ENCODE results near the gene BTK. TPM values are rescaled to one million over a fixed set of nuclear protein-coding genes. Genes with fewer than 3 reads are reported as not detected.

BTK gene
- total RNA-seq, 1 experiment from 2014 or later: 0.37 TPM

DNA sequence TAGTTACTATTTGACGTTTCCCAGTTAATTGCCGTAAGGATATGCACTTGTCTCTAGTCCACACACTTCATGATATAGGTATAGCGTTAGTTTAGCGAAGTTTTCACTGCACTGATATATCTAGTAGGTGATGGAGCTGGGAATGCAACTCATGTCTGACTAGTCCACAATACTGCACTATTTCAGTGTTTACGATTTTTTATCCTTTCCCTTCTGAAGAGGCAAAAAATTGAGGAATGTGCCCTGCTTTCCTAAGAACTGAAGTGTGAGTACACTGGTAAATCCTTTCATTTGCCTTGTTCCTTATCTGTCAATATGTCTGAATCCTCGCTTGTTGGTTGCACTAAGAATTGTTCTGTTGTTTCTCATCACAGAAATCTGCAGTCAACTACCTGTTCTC is 5.8 kb upstream of the BTK start:
- no peaks in the 10 kb centered on the region for H4K20me1 ChIP-seq (ENCODE audit: insufficient read depth)
- H3K36me3 ChIP-seq (ENCODE audit: control insufficient read depth in 1 of 2, insufficient read depth in 2 of 2, low read length in 2 of 2): peaks cover 8 to 22% of the 10 kb centered on the region in 2 experiments; a peak in 3 of 4 replicates
- ChIA-PET POLR2A (no interaction called here), CTCF (no interaction called here), RAD21 (ENCODE audit: low non-redundant PET in 1 of 2, low total read pairs in 2 of 2, uncharacterized antibody in 2 of 2, unreplicated experiment in 2 of 2) (no interaction called here)
- intact Hi-C loops (cut with micrococcal nuclease): no loop called here
- no peak for ATAC-seq
- H3K4me1 ChIP-seq (ENCODE audit: control insufficient read depth in 1 of 2, insufficient read depth in 2 of 2, low read length in 2 of 2): peaks cover 0 to 15% of the 10 kb centered on the region in 2 experiments; a peak in 2 of 4 replicates
- BruUV-seq (replicated peaks): no TSS peak
- H3K4me3 ChIP-seq (replicated peaks in 1 of 2; ENCODE audit: low read depth in 1 of 2, low read length in 2 of 2): peak overlapping the region; percentile 75 to 78
- peak overlapping the region; percentile 92 for H3K9ac ChIP-seq (ENCODE audit: low read length)
- peak overlapping the region; percentile 79 for H3K27ac ChIP-seq (ENCODE audit: low read depth, low read length)
- H3K27me3 ChIP-seq (ENCODE audit: insufficient read depth, low read length): no peaks in the 10 kb centered on the region
- no peaks in the 10 kb centered on the region for H3K9me2 ChIP-seq (ENCODE audit: insufficient read depth)
- H2AFZ ChIP-seq (ENCODE audit: low read depth, low read length, poor library complexity, severe bottlenecking): no peak overlapping the region
- peak overlapping the region; percentile 85 for H3K4me2 ChIP-seq (ENCODE audit: low read length)
- H3K79me2 ChIP-seq (ENCODE audit: insufficient read depth, low read length): peaks cover 35% of the 10 kb centered on the region
- no peak for TF ChIP-seq EGR1 (IDR thresholded peaks at IDR 0.05; ENCODE audit: low read depth)
- TF ChIP-seq YY1 (IDR thresholded peaks at IDR 0.05; ENCODE audit: extremely low read depth, insufficient replicate concordance, low read depth, low read length): no peak
- TF ChIP-seq SIN3A (IDR thresholded peaks at IDR 0.05; ENCODE audit: low read depth): peak; percentile 13; the same call in 1 of the 2 replicates
- TF ChIP-seq ZFX (IDR thresholded peaks at IDR 0.05): no peak
- H3K9me3 ChIP-seq (ENCODE audit: control insufficient read depth in 1 of 2, insufficient read depth in 1 of 2, low read depth in 1 of 2, low read length in 2 of 2): no peaks in the 10 kb centered on the region
- DNase-seq (ENCODE audit: low read depth, low spot score): no peak

DNA sequence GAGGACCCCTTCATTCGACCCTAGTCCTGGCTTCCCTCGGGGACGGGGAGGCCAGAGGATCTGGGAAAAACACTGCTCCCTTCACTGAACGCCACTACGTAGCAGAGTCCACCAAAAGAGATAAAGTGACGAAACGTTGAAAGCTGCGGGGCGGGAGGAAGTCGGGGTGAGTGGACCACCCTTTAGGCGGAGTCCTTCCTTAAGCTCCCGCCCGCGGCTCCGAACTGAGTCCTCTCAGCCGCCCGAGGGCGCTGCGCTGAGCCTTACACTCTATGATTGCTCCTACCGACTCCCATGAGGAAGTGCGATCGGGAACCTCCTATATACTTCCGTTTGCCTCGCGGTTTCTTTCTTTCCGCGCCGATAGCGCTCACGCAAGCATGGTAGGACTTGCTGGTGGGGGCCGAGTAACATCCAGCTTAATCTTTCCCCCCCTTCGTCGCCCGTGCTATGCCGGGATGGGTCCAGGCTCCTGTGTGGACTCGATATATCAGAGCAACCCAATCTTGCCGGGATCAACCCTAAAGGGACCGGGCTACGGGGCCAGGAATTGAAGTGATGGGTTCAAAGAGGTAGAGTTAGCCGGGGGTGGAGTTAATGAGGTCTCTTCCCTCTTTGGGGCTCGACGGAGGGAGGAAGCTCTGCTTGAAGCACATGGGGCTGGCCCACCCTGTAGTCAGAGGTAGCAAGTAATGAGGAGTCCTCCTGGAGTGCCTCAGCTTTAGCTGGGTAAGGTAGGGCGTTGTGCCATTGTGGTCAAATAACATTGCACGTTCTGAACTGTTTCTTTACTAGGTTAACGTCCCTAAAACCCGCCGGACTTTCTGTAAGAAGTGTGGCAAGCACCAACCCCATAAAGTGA is 4.9 kb upstream of the BTK start, which contains the start of gene RPL36A:
RPL36A (plus strand) TSS at position 348 of the 862 bp plus-strand sequence; CDS start at position 381, 33 bp downstream.
- TSS peak; percentile 65 for BruUV-seq (replicated peaks)
- DNase-seq (ENCODE audit: low read depth, low spot score) (peak; percentile 78), ATAC-seq (peak; percentile 97)
- Histone ChIP-seq H3K27me3 (ENCODE audit: insufficient read depth, low read length) (no peaks in the 10 kb centered on the region), H3K36me3 (ENCODE audit: control insufficient read depth in 1 of 2, insufficient read depth in 2 of 2, low read length in 2 of 2) (peaks cover 8 to 22% of the 10 kb centered on the region in 2 experiments; a peak in 3 of 4 replicates), H3K9ac (ENCODE audit: low read length) (peak within 1 kb of the TSS; percentile 92), H2AFZ (ENCODE audit: low read depth, low read length, poor library complexity, severe bottlenecking) (peak within 1 kb of the TSS; percentile 16), H3K27ac (ENCODE audit: low read depth, low read length) (peak within 1 kb of the TSS; percentile 79), H3K4me3 (replicated peaks in 1 of 2; ENCODE audit: low read depth in 1 of 2, low read length in 2 of 2) (peak within 1 kb of the TSS; percentile 75 to 78), H3K9me2 (ENCODE audit: insufficient read depth) (no peaks in the 10 kb centered on the region), H4K20me1 (ENCODE audit: insufficient read depth) (no peaks in the 10 kb centered on the region), H3K9me3 (ENCODE audit: control insufficient read depth in 1 of 2, insufficient read depth in 1 of 2, low read depth in 1 of 2, low read length in 2 of 2) (no peaks in the 10 kb centered on the region), H3K79me2 (ENCODE audit: insufficient read depth, low read length) (peaks cover 35% of the 10 kb centered on the region), H3K4me2 (ENCODE audit: low read length) (peak within 1 kb of the TSS; percentile 85), H3K4me1 (ENCODE audit: control insufficient read depth in 1 of 2, insufficient read depth in 2 of 2, low read length in 2 of 2) (peaks cover 0 to 15% of the 10 kb centered on the region in 2 experiments; a peak in 2 of 4 replicates)
- ChIA-PET RAD21 (ENCODE audit: low non-redundant PET in 1 of 2, low total read pairs in 2 of 2, uncharacterized antibody in 2 of 2, unreplicated experiment in 2 of 2) (no interaction called here), CTCF (interaction anchor here (0.9 to 1.0 kb wide), 2 partner anchors 13 to 17 kb away, joined by 3 to 4 read pairs; partner anchors contain the start of genes GLA and HNRNPH2), POLR2A (interaction anchor here (0.6 to 2.3 kb wide), 9 partner anchors 9 to 541 kb away, joined by 3 to 17 read pairs (median 4); partner anchors contain the start of genes TIMM8A and ZMAT1)
- intact Hi-C loops (cut with micrococcal nuclease): no loop called here
- peak; percentile 95 for TF ChIP-seq MAX (IDR thresholded peaks at IDR 0.05)
- TF ChIP-seq YY1 (IDR thresholded peaks at IDR 0.05; ENCODE audit: extremely low read depth, insufficient replicate concordance, low read depth, low read length): peak; percentile 49
- TF ChIP-seq EGR1 (IDR thresholded peaks at IDR 0.05; ENCODE audit: low read depth): no peak
- TF ChIP-seq ATF3 (IDR thresholded peaks at IDR 0.05): no peak
- TF ChIP-seq EZH2 (IDR thresholded peaks at IDR 0.05): no peak
- TF ChIP-seq EZH2phosphoT487 (IDR thresholded peaks at IDR 0.05; ENCODE audit: borderline replicate concordance): no peak
- no peak; the same call in 1 of the 2 replicates for TF ChIP-seq SP1 (IDR thresholded peaks at IDR 0.05; ENCODE audit: low read depth)
- peak; percentile 17 for TF ChIP-seq TCF7L2 (IDR thresholded peaks at IDR 0.05; ENCODE audit: borderline replicate concordance, extremely low read depth, insufficient read depth, insufficient read length)
- no peak for TF ChIP-seq CEBPB (IDR thresholded peaks at IDR 0.05; ENCODE audit: low read depth)
- TF ChIP-seq, protein P1, sequence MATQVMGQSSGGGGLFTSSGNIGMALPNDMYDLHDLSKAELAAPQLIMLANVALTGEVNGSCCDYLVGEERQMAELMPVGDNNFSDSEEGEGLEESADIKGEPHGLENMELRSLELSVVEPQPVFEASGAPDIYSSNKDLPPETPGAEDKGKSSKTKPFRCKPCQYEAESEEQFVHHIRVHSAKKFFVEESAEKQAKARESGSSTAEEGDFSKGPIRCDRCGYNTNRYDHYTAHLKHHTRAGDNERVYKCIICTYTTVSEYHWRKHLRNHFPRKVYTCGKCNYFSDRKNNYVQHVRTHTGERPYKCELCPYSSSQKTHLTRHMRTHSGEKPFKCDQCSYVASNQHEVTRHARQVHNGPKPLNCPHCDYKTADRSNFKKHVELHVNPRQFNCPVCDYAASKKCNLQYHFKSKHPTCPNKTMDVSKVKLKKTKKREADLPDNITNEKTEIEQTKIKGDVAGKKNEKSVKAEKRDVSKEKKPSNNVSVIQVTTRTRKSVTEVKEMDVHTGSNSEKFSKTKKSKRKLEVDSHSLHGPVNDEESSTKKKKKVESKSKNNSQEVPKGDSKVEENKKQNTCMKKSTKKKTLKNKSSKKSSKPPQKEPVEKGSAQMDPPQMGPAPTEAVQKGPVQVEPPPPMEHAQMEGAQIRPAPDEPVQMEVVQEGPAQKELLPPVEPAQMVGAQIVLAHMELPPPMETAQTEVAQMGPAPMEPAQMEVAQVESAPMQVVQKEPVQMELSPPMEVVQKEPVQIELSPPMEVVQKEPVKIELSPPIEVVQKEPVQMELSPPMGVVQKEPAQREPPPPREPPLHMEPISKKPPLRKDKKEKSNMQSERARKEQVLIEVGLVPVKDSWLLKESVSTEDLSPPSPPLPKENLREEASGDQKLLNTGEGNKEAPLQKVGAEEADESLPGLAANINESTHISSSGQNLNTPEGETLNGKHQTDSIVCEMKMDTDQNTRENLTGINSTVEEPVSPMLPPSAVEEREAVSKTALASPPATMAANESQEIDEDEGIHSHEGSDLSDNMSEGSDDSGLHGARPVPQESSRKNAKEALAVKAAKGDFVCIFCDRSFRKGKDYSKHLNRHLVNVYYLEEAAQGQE (IDR thresholded peaks at IDR 0.05; ENCODE audit: low read depth): no peak
- TF ChIP-seq CBX3 (IDR thresholded peaks at IDR 0.05; ENCODE audit: low read depth): peak; percentile 28; the same call in 1 of the 2 replicates
- TF ChIP-seq ELF1 (IDR thresholded peaks at IDR 0.05; ENCODE audit: borderline replicate concordance, low read depth): peak; percentile 62
- no peak for TF ChIP-seq JUND (IDR thresholded peaks at IDR 0.05)
- peak; percentile 71 for TF ChIP-seq SIN3A (IDR thresholded peaks at IDR 0.05; ENCODE audit: low read depth)
